Subcutaneous abdominal adipose tissue (tissue), 5 donors: Measurements from ENCODE around the gene EPB41L4B.
A peak's percentile ranks its signal among the peaks of the same experiment; 100 is the strongest.

ENCODE experiments used
- H3K27ac ChIP-seq: one replicate; pipeline ENCODE4 v1.7.0; 2013; ENCODE audit warnings: low read depth, mild to moderate bottlenecking, inconsistent platforms, low read length, moderate library complexity
- H3K27me3 ChIP-seq, 5 donors: one replicate each; pipeline ENCODE4 v1.7.0; 2013; ENCODE audit warnings: low read length in 5 of 5, inconsistent platforms in 1 of 5; ENCODE audit not compliant: control insufficient read depth in 5 of 5, insufficient read depth in 4 of 5
- H3K36me3 ChIP-seq, 5 donors: one replicate each; pipeline ENCODE4 v1.7.0; 2013; ENCODE audit warnings: low read length in 5 of 5; ENCODE audit not compliant: control insufficient read depth in 5 of 5, insufficient read depth in 5 of 5
- H3K4me1 ChIP-seq, 5 donors: one replicate each; pipeline ENCODE4 v1.7.0; 2013; ENCODE audit warnings: low read length in 5 of 5, mild to moderate bottlenecking in 3 of 5, moderate library complexity in 1 of 5; ENCODE audit not compliant: control insufficient read depth in 5 of 5, insufficient read depth in 5 of 5
- H3K4me3 ChIP-seq, 5 donors: one replicate each; pipeline ENCODE4 v1.7.0; 2013; ENCODE audit warnings: low read length in 5 of 5, low read depth in 1 of 5
- H3K9ac ChIP-seq, 5 donors: one replicate each; pipeline ENCODE4 v1.7.0; 2013; ENCODE audit warnings: low read length in 5 of 5, mild to moderate bottlenecking in 4 of 5, moderate library complexity in 3 of 5
- H3K9me3 ChIP-seq, 5 donors: one replicate each; pipeline ENCODE4 v1.7.0; 2013; ENCODE audit warnings: low read length in 5 of 5; ENCODE audit not compliant: control insufficient read depth in 5 of 5
- donor health status: healthy.
- donor health status: healthy.
- donor health status: healthy.
- donor health status: healthy.
- donor health status: healthy.

EPB41L4B gene

GRCh38 chr9:109176963-109177362 is 143.9 kb downstream of the EPB41L4B start:
- Histone ChIP-seq H3K36me3 (peaks cover 0 to 8% (median 4%) of the 10 kb centered on the region in 5 donors), H3K27me3 (no peaks in the 10 kb centered on the region), H3K4me3 (no peak overlapping the region), H3K27ac (no peak overlapping the region), H3K9ac (no peak overlapping the region), H3K9me3 (no peaks in the 10 kb centered on the region), H3K4me1 (no peaks in the 10 kb centered on the region)

DNA sequence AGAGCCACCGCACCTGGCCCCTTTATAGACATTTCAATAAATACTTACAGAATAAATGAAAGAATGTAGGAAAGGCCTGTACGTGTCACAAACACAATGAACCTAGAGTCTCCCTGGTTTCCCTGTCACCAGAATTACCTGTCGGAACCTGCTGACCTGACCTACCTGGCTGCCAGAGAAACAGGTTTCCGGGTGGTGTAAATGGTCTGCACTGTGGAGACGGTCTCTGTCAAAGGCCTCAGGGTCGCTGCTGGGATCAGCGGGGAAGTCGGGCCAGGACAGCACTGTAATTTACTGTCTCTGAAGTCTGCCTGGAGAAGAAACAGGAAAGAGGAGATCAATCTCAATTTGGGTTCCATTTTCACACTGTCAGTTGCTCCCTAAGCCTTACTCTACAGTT is 144.5 kb downstream of the EPB41L4B start:
- H3K36me3 ChIP-seq = peaks cover 0 to 8% (median 4%) of the 10 kb centered on the region in 5 donors
- no peaks in the 10 kb centered on the region for H3K27me3 ChIP-seq
- H3K27ac ChIP-seq = no peak overlapping the region
- no peaks in the 10 kb centered on the region for H3K9me3 ChIP-seq
- no peaks in the 10 kb centered on the region for H3K4me1 ChIP-seq
- no peak overlapping the region for H3K4me3 ChIP-seq
- H3K9ac ChIP-seq = no peak overlapping the region

DNA sequence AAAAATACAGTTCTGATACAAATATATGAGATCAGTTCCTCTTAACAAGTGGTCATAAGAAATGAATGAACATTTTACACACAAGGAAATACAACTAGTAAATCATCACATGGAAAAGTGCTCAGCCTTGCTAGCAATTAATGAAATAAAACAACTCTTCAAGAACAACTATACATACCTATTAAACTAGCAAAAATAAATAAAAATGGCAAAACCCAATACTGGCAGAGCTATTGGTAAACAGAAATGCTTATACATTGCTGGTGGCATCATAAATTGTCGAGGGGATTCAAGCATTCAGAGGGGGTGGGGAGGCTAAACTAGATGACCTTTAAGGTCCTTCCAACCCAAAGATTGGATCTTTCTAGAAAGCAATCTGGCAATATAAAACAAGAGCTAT is 147.9 kb downstream of the EPB41L4B start:
- Histone ChIP-seq H3K36me3 (peaks cover 0 to 8% (median 4%) of the 10 kb centered on the region in 5 donors), H3K27ac (no peak overlapping the region)

GRCh38 chr9:109171926-109172325 is 148.9 kb downstream of the EPB41L4B start:
- no peak overlapping the region for H3K9ac ChIP-seq
- no peak overlapping the region for H3K27ac ChIP-seq
- peaks cover 0 to 4% (median 0%) of the 10 kb centered on the region in 5 donors for H3K4me1 ChIP-seq
- no peaks in the 10 kb centered on the region for H3K9me3 ChIP-seq
- peaks cover 0 to 8% (median 4%) of the 10 kb centered on the region in 5 donors for H3K36me3 ChIP-seq
- H3K4me3 ChIP-seq = no peak overlapping the region
- peaks cover 3 to 8% (median 6%) of the 10 kb centered on the region in 5 donors for H3K27me3 ChIP-seq

More for the DNA sequence above, 147.9 kb downstream of the EPB41L4B start:
- peaks cover 0 to 2% (median 0%) of the 10 kb centered on the region in 5 donors for H3K27me3 ChIP-seq
- H3K4me1 ChIP-seq = no peaks in the 10 kb centered on the region
- no peaks in the 10 kb centered on the region for H3K9me3 ChIP-seq
- H3K4me3 ChIP-seq = no peak overlapping the region
- no peak overlapping the region for H3K9ac ChIP-seq

DNA sequence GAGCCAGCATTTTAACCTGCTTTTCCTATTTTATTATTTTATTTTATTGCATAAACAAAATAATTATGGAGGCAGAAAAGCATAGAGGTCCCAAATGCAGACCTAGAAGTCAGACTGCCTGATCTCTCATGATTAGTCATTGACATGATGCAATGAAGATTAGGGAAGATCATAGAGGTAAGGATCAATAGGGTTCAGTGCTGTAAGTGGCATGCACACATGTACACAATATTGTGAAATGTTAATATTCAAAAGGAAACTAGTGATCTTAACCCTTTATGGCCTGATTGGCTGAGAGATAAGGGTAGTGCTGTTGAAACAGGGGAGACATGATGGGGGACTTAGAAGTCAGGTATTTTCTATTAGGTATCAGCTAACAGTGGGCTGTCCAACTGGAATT is 152.7 kb downstream of the EPB41L4B start:
- H3K9ac ChIP-seq = no peak overlapping the region

GRCh38 chr9:109167716-109168115 is 153.1 kb downstream of the EPB41L4B start:
- Histone ChIP-seq H3K27me3 (peaks cover 10 to 24% (median 16%) of the 10 kb centered on the region in 5 donors), H3K4me1 (peaks cover 0 to 4% (median 0%) of the 10 kb centered on the region in 5 donors), H3K27ac (no peak overlapping the region), H3K9ac (no peak overlapping the region), H3K36me3 (peaks cover 0 to 3% (median 0%) of the 10 kb centered on the region in 5 donors), H3K9me3 (peaks cover 0 to 7% (median 6%) of the 10 kb centered on the region in 5 donors), H3K4me3 (no peak overlapping the region)

More for the DNA sequence above, 152.7 kb downstream of the EPB41L4B start:
- Histone ChIP-seq H3K27me3 (peaks cover 10 to 24% (median 16%) of the 10 kb centered on the region in 5 donors), H3K9me3 (peaks cover 0 to 7% (median 6%) of the 10 kb centered on the region in 5 donors), H3K4me1 (peaks cover 0 to 4% (median 0%) of the 10 kb centered on the region in 5 donors), H3K4me3 (no peak overlapping the region), H3K36me3 (peaks cover 0 to 3% (median 0%) of the 10 kb centered on the region in 5 donors), H3K27ac (no peak overlapping the region)

GRCh38 chr9:109166771-109167601 is 153.9 kb downstream of the EPB41L4B start, which contains the start of gene FRRS1L:
TSS of gene FRRS1L (minus strand) at chr9:109167249. CDS start at chr9:109167138, 111 bp downstream.
- Histone ChIP-seq H3K4me3 (peak within 1 kb of the TSS in 1 of 5 donors; percentile 31), H3K27me3 (peaks cover 10 to 24% (median 16%) of the 10 kb centered on the region in 5 donors), H3K9ac (no peak within 1 kb of the TSS)

DNA sequence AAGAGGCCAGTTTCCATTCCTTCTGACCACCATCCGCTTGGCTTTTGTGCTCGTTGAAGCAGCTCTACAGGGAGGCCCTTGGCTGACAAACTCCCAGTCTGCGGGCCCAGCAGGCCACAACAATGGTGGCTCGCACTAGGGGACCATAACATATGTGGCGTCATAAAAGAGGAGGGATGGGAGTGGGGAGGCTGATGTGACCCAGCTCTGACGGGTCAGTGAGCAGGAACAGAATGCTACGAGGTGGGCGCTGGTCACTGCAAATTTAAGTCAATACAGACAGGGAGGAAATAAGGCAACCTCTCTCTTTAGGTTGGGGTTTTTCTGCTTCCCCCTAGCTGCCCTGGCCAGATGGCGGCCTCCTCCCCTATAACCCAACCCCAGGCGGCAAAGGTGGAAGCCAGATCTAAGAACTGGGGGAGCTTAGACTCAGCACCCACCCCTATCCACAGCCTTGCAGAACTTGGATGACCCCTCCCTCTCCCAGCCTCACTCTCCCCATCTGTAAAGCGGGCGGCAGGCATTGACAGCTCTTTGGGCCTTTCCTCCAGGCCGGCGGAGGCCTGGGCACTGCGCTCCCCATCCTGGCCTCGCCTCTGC is 154.6 kb downstream of the EPB41L4B start:
- Histone ChIP-seq H3K27ac (no peak overlapping the region), H3K9ac (no peak overlapping the region), H3K4me3 (no peak overlapping the region)

More at GRCh38 chr9:109166771-109167601, 153.9 kb downstream of the EPB41L4B start, which contains the start of gene FRRS1L:
- peaks cover 0 to 4% (median 0%) of the 10 kb centered on the region in 5 donors for H3K4me1 ChIP-seq
- H3K36me3 ChIP-seq = no peaks in the 10 kb centered on the region
- H3K9me3 ChIP-seq = peaks cover 0 to 7% (median 6%) of the 10 kb centered on the region in 5 donors
- H3K27ac ChIP-seq = no peak within 1 kb of the TSS

GRCh38 chr9:109164042-109164441 is 156.8 kb downstream of the EPB41L4B start:
- H3K4me3 ChIP-seq = no peak overlapping the region
- no peak overlapping the region for H3K27ac ChIP-seq
- H3K9me3 ChIP-seq = peaks cover 0 to 7% (median 6%) of the 10 kb centered on the region in 5 donors
- no peaks in the 10 kb centered on the region for H3K36me3 ChIP-seq
- no peak overlapping the region for H3K9ac ChIP-seq
- H3K27me3 ChIP-seq = peaks cover 10 to 24% (median 16%) of the 10 kb centered on the region in 5 donors
- peaks cover 0 to 4% (median 0%) of the 10 kb centered on the region in 5 donors for H3K4me1 ChIP-seq

More for the DNA sequence above, 154.6 kb downstream of the EPB41L4B start:
- H3K27me3 ChIP-seq = peaks cover 10 to 24% (median 16%) of the 10 kb centered on the region in 5 donors
- no peaks in the 10 kb centered on the region for H3K36me3 ChIP-seq
- H3K4me1 ChIP-seq = peaks cover 0 to 4% (median 0%) of the 10 kb centered on the region in 5 donors
- peaks cover 0 to 7% (median 6%) of the 10 kb centered on the region in 5 donors for H3K9me3 ChIP-seq
